HFFc6 (cell line): ENCODE measurements around the gene TOX2. TPM values are rescaled to one million over a fixed set of nuclear protein-coding genes. Genes with fewer than 3 reads are reported as not detected.

Source experiments
- DNase-seq: peaks from one replicate; pipeline ENCODE4 v3.0.0-alpha.2; 2018
- H3K27ac Mint-ChIP-seq: 2 replicates; pipeline ENCODE4 v1.8.0; 2020; ENCODE audit warnings: mild to moderate bottlenecking, mixed read lengths
- H3K27me3 Mint-ChIP-seq: 2 replicates; pipeline ENCODE4 v1.8.0; 2021; ENCODE audit warnings: mild to moderate bottlenecking, moderate library complexity, mixed read lengths; ENCODE audit not compliant: insufficient read depth
- H3K36me3 Mint-ChIP-seq: 2 replicates; pipeline ENCODE4 v1.8.0; 2021; ENCODE audit warnings: low read depth, mixed read lengths
- H3K4me1 Mint-ChIP-seq: 2 replicates; pipeline ENCODE4 v1.8.0; 2020; ENCODE audit warnings: low read depth, mixed read lengths
- H3K4me3 Mint-ChIP-seq: 2 replicates; pipeline ENCODE4 v1.8.0; 2020; ENCODE audit warnings: mild to moderate bottlenecking, moderate library complexity, mixed read lengths
- H3K9me3 Mint-ChIP-seq: 2 replicates; pipeline ENCODE4 v1.8.0; 2020; ENCODE audit warnings: mild to moderate bottlenecking, mixed read lengths
- total RNA-seq, 6 experiments: library from RNA; stranded (reverse); fragmentation: NEBNext Ultra II Directional; extraction: Animal tissue kit (Norgen Biotek cat#: 25700); gene quantifications; 2 replicates in 1 of 6; 3 replicates in 5 of 6; pipeline ENCODE4 v1.2.3, GENCODE V29; 2021
- TF ChIP-seq, protein P1 (sequence below): fragments of 200-600 bp; sonication (generic); IDR thresholded peaks from 2 replicates; pipeline ENCODE4 v1.5.0; 2021; ENCODE audit warnings: antibody characterized with exemption, mild to moderate bottlenecking

TOX2 gene
- total RNA-seq, 6 experiments from 2014 or later = 46.1 to 68.2 (median 60.2) TPM

DNA sequence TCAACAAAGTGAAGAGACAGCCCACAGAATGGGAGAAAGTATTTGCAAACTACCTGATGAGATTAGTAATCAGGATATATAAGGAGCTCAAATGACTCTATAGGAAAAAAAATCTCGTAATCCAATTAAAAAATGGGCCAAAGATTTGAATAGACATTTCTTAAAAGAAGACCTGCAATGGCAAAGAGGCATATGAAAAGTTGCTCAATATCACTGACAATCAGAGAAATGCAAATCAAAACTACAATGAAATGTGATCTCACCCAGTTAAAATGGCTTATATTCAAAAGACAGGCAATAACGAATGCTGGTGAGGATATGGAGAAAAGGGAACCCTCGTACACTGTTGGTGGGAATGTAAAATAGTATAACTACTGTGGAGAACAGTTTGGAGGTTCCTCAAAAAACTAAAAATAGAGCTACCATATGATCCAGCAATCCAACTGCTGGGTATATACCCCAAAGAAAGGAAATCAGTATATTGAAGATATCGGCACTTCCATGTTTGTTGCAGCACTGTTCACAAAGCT, 65.0 kb downstream of the TOX2 start:
- TF ChIP-seq, protein P1, sequence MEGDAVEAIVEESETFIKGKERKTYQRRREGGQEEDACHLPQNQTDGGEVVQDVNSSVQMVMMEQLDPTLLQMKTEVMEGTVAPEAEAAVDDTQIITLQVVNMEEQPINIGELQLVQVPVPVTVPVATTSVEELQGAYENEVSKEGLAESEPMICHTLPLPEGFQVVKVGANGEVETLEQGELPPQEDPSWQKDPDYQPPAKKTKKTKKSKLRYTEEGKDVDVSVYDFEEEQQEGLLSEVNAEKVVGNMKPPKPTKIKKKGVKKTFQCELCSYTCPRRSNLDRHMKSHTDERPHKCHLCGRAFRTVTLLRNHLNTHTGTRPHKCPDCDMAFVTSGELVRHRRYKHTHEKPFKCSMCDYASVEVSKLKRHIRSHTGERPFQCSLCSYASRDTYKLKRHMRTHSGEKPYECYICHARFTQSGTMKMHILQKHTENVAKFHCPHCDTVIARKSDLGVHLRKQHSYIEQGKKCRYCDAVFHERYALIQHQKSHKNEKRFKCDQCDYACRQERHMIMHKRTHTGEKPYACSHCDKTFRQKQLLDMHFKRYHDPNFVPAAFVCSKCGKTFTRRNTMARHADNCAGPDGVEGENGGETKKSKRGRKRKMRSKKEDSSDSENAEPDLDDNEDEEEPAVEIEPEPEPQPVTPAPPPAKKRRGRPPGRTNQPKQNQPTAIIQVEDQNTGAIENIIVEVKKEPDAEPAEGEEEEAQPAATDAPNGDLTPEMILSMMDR = no peak
- peaks cover 42% of the 10 kb centered on the region for H3K36me3 Mint-ChIP-seq
- H3K4me3 Mint-ChIP-seq = no peak overlapping the region

DNA sequence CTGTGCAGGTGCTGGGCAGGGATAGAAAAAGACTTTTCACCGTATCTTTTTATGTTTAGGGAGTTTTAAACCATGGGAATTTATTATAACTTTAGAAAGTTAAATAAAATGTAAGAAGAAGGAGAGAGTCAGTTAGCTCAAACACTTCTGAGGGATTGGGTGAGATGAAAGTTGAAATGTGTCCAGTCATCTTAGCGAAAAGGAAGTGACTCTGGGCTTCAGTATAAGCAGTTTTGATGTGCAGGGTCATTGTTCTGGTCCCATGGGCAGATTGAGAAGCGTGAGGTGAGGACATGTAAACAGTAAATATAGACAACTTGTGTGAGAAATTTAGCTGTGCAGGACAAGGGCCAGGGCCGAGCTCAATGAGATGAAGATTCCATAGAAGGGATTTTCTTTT, 66.9 kb downstream of the TOX2 start:
- no peak overlapping the region for H3K27ac Mint-ChIP-seq
- H3K4me3 Mint-ChIP-seq = no peak overlapping the region
- H3K27me3 Mint-ChIP-seq = no peaks in the 10 kb centered on the region
- no peak for DNase-seq
- TF ChIP-seq, protein P1 = no peak
- H3K4me1 Mint-ChIP-seq = peaks cover 40% of the 10 kb centered on the region
- H3K9me3 Mint-ChIP-seq = no peaks in the 10 kb centered on the region; the same call in 1 of the 2 replicates
- peaks cover 28% of the 10 kb centered on the region for H3K36me3 Mint-ChIP-seq

More for the DNA sequence above, 65.0 kb downstream of the TOX2 start:
- no peak for DNase-seq
- Mint-ChIP-seq H3K4me1 (peaks cover 58% of the 10 kb centered on the region), H3K27ac (no peak overlapping the region), H3K27me3 (no peaks in the 10 kb centered on the region), H3K9me3 (no peaks in the 10 kb centered on the region; the same call in 1 of the 2 replicates)

DNA sequence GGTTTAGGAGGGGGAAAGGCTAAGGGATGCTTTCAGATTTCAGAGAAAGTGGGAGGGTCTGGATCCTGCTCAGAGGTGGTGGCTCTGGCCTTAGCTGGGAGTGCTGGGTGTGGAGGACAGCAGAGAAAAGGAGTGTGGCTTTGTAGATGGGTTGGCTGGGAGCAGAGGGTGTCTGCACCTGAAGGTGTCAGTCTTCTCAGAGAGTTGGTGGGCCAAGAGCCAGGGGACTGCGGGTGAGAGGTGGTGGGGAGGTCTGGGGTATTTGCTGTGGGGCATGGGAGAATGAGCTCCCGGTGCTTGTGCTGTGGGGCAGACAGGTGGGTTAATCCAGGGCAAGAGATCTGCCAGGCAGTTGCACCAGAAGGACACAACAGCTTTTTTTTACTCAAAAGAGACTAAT, 67.4 kb downstream of the TOX2 start:
- no peaks in the 10 kb centered on the region for H3K27me3 Mint-ChIP-seq
- H3K4me1 Mint-ChIP-seq = peaks cover 39% of the 10 kb centered on the region

DNA sequence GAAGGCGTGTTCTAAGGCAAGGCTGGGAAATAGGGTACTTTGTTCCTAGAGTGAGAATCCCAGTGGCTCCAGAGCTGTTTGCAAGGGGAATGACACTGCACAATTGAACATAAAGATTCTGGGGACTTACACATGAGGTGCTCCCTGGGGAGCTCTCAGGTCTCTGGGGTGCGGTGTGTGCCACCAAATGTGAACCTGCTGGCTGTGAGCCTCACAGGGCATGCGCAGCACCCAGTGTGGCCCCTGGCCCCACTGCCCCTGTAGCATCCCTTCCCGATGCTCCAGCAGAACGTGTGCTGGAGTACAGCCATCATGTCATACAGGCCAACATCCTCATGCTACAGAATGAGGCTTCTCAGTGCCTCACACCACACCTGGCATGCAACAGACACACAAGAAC, 68.2 kb downstream of the TOX2 start:
- Mint-ChIP-seq H3K4me1 (peaks cover 36% of the 10 kb centered on the region), H3K27me3 (no peaks in the 10 kb centered on the region), H3K27ac (no peak overlapping the region), H3K9me3 (no peaks in the 10 kb centered on the region), H3K36me3 (peaks cover 18% of the 10 kb centered on the region), H3K4me3 (no peak overlapping the region)
- TF ChIP-seq, protein P1 = no peak
- no peak for DNase-seq

More for the DNA sequence above, 67.4 kb downstream of the TOX2 start:
- TF ChIP-seq, protein P1 = no peak
- Mint-ChIP-seq H3K27ac (no peak overlapping the region), H3K36me3 (peaks cover 25% of the 10 kb centered on the region), H3K4me3 (no peak overlapping the region), H3K9me3 (no peaks in the 10 kb centered on the region)
- no peak for DNase-seq

DNA sequence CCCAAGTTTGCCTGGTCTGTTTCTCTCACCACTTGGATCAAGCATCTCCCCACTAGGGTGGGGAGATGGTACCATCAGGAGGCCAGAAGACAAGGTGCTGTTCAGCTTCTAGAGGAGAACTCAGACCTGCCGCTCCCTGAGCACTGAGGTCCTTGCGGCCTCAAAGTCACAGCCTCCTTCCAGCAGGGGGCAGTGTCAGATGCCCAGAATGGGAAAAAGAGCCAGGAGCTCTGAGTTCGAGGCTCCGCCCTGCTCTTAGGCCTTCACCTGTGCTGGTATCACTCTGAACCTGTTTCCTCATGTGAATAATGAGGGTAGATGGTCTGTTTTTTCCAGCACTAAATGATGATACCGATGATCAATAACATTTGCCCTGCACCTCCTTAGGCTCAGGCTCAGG, 68.7 kb downstream of the TOX2 start:
- TF ChIP-seq, protein P1 = peak; percentile 76
- Mint-ChIP-seq H3K27me3 (no peaks in the 10 kb centered on the region), H3K36me3 (peaks cover 16% of the 10 kb centered on the region), H3K27ac (no peak overlapping the region), H3K4me3 (no peak overlapping the region), H3K9me3 (no peaks in the 10 kb centered on the region), H3K4me1 (peaks cover 39% of the 10 kb centered on the region)
- no peak for DNase-seq
